HepG2 (cell line): Measurements from ENCODE around the gene MRPL18. TPM values are rescaled to one million over a fixed set of nuclear protein-coding genes. Genes with fewer than 3 reads are reported as not detected.

Source experiments
- CBX2 ChIP-seq, 2 experiments: fragments of 200-600 bp in 1 of 2; sonication (generic); formaldehyde crosslinking in 1 of 2; IDR thresholded peaks; 2 replicates each; pipeline versions ENCODE4 v1.7.0 to v1.8.1; 2018 to 2022; ENCODE audit warnings: low read depth in 2 of 2, low read length in 1 of 2, mild to moderate bottlenecking in 1 of 2, missing genetic modification reagents in 1 of 2
- ESRRA ChIP-seq: sonication (generic); formaldehyde crosslinking; IDR thresholded peaks from 2 replicates; pipeline ENCODE4 v1.5.1; 2020; ENCODE audit warnings: mild to moderate bottlenecking, low read depth, missing genetic modification reagents
- FOXK1 ChIP-seq: sonication (generic); formaldehyde crosslinking; IDR thresholded peaks from 2 replicates; pipeline ENCODE4 v1.4.0; 2020; ENCODE audit warnings: low read depth, missing genetic modification reagents, borderline replicate concordance
- HNRNPL ChIP-seq: fragments of 200-400 bp; formaldehyde crosslinking; IDR thresholded peaks from 2 replicates; pipeline ENCODE4 v1.6.1; 2017; ENCODE audit warnings: mild to moderate bottlenecking, low read depth, low read length
- NFATC3 ChIP-seq: sonication (generic); formaldehyde crosslinking; IDR thresholded peaks from 2 replicates; pipeline ENCODE4 v1.5.1; 2020; ENCODE audit warnings: mild to moderate bottlenecking, missing genetic modification reagents
- NFYC ChIP-seq: IDR thresholded peaks from 2 replicates; pipeline ENCODE4 v1.6.1; 2016; ENCODE audit warnings: missing genetic modification reagents, missing compliant biosample characterization
- NR2C2 ChIP-seq: sonication (generic); formaldehyde crosslinking; IDR thresholded peaks from 2 replicates; pipeline ENCODE4 v1.4.0; 2020; ENCODE audit warnings: missing genetic modification reagents, mild to moderate bottlenecking, moderate library complexity, borderline replicate concordance
- SETDB1 ChIP-seq: sonication (generic); formaldehyde crosslinking; IDR thresholded peaks from 2 replicates; pipeline ENCODE4 v1.5.1; 2020; ENCODE audit warnings: missing genetic modification reagents, mild to moderate bottlenecking, borderline replicate concordance
- SOX6 ChIP-seq, 2 experiments: fragments of 450-650 bp in 1 of 2; sonication (generic) in 1 of 2; formaldehyde crosslinking in 1 of 2; IDR thresholded peaks; 2 replicates each; pipeline versions ENCODE4 v1.4.0 to v1.6.1; 2017 to 2020; ENCODE audit warnings: antibody characterized with exemption in 1 of 2, mild to moderate bottlenecking in 1 of 2, missing genetic modification reagents in 1 of 2
- TCF7 ChIP-seq: sonication (generic); IDR thresholded peaks from 2 replicates; pipeline ENCODE4 v1.6.1; 2016; ENCODE audit warnings: antibody characterized with exemption, low read depth
- YEATS4 ChIP-seq: sonication (generic); formaldehyde crosslinking; IDR thresholded peaks from 2 replicates; pipeline ENCODE4 v1.4.0; 2020; ENCODE audit warnings: missing genetic modification reagents, borderline replicate concordance
- ZMYM3 ChIP-seq: sonication (generic); formaldehyde crosslinking; IDR thresholded peaks from 2 replicates; pipeline ENCODE4 v1.5.1; 2020; ENCODE audit warnings: mild to moderate bottlenecking, missing genetic modification reagents
- ZNF136 ChIP-seq: sonication (generic); formaldehyde crosslinking; IDR thresholded peaks from 2 replicates; pipeline ENCODE4 v1.8.1; 2022; ENCODE audit warnings: low read depth, mild to moderate bottlenecking, moderate library complexity, missing genetic modification reagents
- polyA plus RNA-seq, 8 experiments: library from polyadenylated mRNA; depleted of rRNA in 3 of 8; stranded (reverse) in 7 of 8; unstranded in 1 of 8; fragments of >200 nt; fragmentation: Illumina TruSeq in 4 of 8; extraction: Trizol in 4 of 8; gene quantifications; 2 replicates each; pipeline versions ENCODE4 v1.2.1 to v1.2.3, GENCODE V29; 2011 to 2016; ENCODE audit warnings: low read depth in 4 of 8, missing spikeins in 1 of 8, mixed read lengths in 1 of 8; ENCODE audit not compliant: insufficient read depth in 1 of 8
- total RNA-seq, 5 experiments: library from RNA; depleted of rRNA; stranded (reverse); fragments of >200 nt; fragmentation: Illumina TruSeq; extraction: Trizol; gene quantifications; 2 replicates each; pipeline ENCODE4 v1.2.3, GENCODE V29; 2016; ENCODE audit warnings: low read depth in 1 of 5
- TF ChIP-seq, protein P1 (sequence below): fragments of 450-650 bp; IDR thresholded peaks from 2 replicates; pipeline ENCODE4 v1.6.1; 2017; ENCODE audit warnings: mild to moderate bottlenecking
- TF ChIP-seq, protein P2 (sequence below): sonication (generic); formaldehyde crosslinking; IDR thresholded peaks from 2 replicates; pipeline ENCODE4 v1.4.0; 2020; ENCODE audit warnings: missing genetic modification reagents
- TF ChIP-seq, protein P3 (sequence below): sonication (generic); formaldehyde crosslinking; conservative IDR thresholded peaks from 2 replicates; pipeline ENCODE4 v1.4.0; 2020; ENCODE audit warnings: missing genetic modification reagents
- TF ChIP-seq, protein P4 (sequence below): sonication (generic); formaldehyde crosslinking; IDR thresholded peaks from 2 replicates; pipeline ENCODE4 v1.8.0; 2022; ENCODE audit warnings: missing genetic modification reagents, mild to moderate bottlenecking, inconsistent platforms, borderline replicate concordance

The MRPL18 gene
- total and polyA plus RNA-seq, 2 of the 13 experiments (the other 11 are each of a cell fraction or from before 2014, with no cell fraction given): 85.6 to 176 TPM

DNA sequence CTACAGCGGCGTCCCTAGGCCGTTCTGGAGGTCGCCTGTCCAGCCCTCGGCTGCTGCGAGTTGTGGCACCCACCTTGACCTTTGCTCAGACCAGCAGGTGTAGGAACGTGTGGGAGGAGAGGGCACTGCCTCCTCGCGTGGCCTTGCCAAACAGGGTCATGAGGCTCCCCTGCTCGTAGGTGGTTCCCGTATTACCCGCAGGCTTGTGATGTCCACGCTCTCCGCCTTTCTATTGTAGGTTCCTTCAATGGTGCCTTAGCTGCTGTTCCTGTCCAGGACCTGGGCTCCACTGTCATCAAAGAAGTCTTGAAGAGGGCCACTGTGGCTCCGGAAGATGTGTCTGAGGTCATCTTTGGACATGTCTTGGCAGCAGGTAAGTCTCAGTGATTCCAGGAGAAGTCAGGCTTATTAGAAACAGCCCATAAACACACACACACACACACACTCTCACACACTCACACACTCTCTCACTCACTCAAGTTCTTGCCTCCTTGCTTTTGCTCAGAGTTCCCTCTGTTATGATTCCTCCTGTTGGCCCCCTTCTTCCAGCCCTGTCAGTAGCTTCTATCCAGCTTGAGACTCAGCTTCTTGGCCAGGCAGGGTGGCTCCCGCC, 27.5 kb upstream of the MRPL18 start (continued):
- TF ChIP-seq, protein P1, sequence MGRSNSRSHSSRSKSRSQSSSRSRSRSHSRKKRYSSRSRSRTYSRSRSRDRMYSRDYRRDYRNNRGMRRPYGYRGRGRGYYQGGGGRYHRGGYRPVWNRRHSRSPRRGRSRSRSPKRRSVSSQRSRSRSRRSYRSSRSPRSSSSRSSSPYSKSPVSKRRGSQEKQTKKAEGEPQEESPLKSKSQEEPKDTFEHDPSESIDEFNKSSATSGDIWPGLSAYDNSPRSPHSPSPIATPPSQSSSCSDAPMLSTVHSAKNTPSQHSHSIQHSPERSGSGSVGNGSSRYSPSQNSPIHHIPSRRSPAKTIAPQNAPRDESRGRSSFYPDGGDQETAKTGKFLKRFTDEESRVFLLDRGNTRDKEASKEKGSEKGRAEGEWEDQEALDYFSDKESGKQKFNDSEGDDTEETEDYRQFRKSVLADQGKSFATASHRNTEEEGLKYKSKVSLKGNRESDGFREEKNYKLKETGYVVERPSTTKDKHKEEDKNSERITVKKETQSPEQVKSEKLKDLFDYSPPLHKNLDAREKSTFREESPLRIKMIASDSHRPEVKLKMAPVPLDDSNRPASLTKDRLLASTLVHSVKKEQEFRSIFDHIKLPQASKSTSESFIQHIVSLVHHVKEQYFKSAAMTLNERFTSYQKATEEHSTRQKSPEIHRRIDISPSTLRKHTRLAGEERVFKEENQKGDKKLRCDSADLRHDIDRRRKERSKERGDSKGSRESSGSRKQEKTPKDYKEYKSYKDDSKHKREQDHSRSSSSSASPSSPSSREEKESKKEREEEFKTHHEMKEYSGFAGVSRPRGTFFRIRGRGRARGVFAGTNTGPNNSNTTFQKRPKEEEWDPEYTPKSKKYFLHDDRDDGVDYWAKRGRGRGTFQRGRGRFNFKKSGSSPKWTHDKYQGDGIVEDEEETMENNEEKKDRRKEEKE: no peak
- TF ChIP-seq NFATC3 (CRISPR knock-in tag) (peak; percentile 9; the same call in 1 of the 2 replicates), YEATS4 (CRISPR knock-in tag) (0 out of 2 replicates have a peak, but pooled peaks have one; percentile 9), ESRRA (CRISPR knock-in tag) (peak; percentile 97), ZMYM3 (CRISPR knock-in tag) (0 out of 2 replicates have a peak, but pooled peaks have one; percentile 3), TCF7 (no peak), HNRNPL (peak; percentile 76; the same call in 1 of the 2 replicates), SETDB1 (no peak), FOXK1 (no peak), CBX2 (IDR thresholded peaks at IDR 0.05; ENCODE audit: low read depth, low read length) (no peak), CBX2 (CRISPR knock-in tag; IDR thresholded peaks at IDR 0.05; ENCODE audit: low read depth) (peak; percentile 86; the same call in 1 of the 2 replicates), ZNF136 (CRISPR knock-in tag) (0 out of 2 replicates have a peak, but pooled peaks have one; percentile 52), SOX6 (IDR thresholded peaks at IDR 0.05) (no peak), SOX6 (CRISPR knock-in tag; IDR thresholded peaks at IDR 0.05) (no peak), NFYC (CRISPR knock-in tag) (no peak), NR2C2 (CRISPR knock-in tag) (peak; percentile 31)
- TF ChIP-seq, protein P2, sequence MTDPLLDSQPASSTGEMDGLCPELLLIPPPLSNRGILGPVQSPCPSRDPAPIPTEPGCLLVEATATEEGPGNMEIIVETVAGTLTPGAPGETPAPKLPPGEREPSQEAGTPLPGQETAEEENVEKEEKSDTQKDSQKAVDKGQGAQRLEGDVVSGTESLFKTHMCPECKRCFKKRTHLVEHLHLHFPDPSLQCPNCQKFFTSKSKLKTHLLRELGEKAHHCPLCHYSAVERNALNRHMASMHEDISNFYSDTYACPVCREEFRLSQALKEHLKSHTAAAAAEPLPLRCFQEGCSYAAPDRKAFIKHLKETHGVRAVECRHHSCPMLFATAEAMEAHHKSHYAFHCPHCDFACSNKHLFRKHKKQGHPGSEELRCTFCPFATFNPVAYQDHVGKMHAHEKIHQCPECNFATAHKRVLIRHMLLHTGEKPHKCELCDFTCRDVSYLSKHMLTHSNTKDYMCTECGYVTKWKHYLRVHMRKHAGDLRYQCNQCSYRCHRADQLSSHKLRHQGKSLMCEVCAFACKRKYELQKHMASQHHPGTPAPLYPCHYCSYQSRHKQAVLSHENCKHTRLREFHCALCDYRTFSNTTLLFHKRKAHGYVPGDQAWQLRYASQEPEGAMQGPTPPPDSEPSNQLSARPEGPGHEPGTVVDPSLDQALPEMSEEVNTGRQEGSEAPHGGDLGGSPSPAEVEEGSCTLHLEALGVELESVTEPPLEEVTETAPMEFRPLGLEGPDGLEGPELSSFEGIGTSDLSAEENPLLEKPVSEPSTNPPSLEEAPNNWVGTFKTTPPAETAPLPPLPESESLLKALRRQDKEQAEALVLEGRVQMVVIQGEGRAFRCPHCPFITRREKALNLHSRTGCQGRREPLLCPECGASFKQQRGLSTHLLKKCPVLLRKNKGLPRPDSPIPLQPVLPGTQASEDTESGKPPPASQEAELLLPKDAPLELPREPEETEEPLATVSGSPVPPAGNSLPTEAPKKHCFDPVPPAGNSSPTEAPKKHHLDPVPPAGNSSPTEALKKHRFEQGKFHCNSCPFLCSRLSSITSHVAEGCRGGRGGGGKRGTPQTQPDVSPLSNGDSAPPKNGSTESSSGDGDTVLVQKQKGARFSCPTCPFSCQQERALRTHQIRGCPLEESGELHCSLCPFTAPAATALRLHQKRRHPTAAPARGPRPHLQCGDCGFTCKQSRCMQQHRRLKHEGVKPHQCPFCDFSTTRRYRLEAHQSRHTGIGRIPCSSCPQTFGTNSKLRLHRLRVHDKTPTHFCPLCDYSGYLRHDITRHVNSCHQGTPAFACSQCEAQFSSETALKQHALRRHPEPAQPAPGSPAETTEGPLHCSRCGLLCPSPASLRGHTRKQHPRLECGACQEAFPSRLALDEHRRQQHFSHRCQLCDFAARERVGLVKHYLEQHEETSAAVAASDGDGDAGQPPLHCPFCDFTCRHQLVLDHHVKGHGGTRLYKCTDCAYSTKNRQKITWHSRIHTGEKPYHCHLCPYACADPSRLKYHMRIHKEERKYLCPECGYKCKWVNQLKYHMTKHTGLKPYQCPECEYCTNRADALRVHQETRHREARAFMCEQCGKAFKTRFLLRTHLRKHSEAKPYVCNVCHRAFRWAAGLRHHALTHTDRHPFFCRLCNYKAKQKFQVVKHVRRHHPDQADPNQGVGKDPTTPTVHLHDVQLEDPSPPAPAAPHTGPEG (CRISPR knock-in tag): no peak
- TF ChIP-seq, protein P3, sequence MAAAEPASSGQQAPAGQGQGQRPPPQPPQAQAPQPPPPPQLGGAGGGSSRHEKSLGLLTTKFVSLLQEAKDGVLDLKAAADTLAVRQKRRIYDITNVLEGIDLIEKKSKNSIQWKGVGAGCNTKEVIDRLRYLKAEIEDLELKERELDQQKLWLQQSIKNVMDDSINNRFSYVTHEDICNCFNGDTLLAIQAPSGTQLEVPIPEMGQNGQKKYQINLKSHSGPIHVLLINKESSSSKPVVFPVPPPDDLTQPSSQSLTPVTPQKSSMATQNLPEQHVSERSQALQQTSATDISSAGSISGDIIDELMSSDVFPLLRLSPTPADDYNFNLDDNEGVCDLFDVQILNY (CRISPR knock-in tag): no peak
- TF ChIP-seq, protein P4, sequence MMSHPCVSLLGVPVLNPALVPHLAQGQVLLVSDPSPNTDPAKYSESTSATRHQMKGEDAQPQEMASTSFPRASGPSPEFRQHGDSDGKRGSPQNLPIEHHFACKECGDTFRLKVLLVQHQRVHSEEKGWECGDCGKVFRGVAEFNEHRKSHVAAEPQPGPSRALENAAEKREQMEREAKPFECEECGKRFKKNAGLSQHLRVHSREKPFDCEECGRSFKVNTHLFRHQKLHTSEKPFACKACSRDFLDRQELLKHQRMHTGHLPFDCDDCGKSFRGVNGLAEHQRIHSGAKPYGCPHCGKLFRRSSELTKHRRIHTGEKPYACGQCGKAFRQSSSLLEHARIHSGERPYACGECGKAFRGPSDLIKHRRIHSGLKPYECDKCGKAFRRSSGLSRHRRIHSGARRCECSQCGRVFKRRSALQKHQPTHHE: no peak
